PFSK-1 (cell line): Measurements from ENCODE around the gene MYORG.

Experiments used
- FOXP2 ChIP-seq: optimal IDR thresholded peaks from 2 replicates; pipeline ENCODE3; 2011; ENCODE audit warnings: borderline replicate concordance, control low read depth, inconsistent platforms; ENCODE audit not compliant: insufficient read depth; ENCODE audit errors: extremely low read length, extremely low read depth
- POLR2AphosphoS5 ChIP-seq: IDR thresholded peaks from 2 replicates; pipeline ENCODE4 v1.6.1; 2012; ENCODE audit warnings: low read depth, mild to moderate bottlenecking, control low read depth, low read length, moderate library complexity
- SIN3A ChIP-seq: IDR thresholded peaks from 2 replicates; pipeline ENCODE4 v1.6.1; 2012; ENCODE audit warnings: mild to moderate bottlenecking, low read length, moderate library complexity, borderline replicate concordance; ENCODE audit not compliant: insufficient read depth
- TAF1 ChIP-seq: IDR thresholded peaks from 2 replicates; pipeline ENCODE4 v1.6.1; 2012; ENCODE audit warnings: low read length, control low read depth, borderline replicate concordance; ENCODE audit not compliant: insufficient read depth
- TF ChIP-seq, protein P1 (sequence below), 2 experiments: IDR thresholded peaks; 2 replicates each; pipeline versions ENCODE4 v1.6.1 to v1.8.0; 2011 to 2012; ENCODE audit warnings: low read depth in 2 of 2, low read length in 2 of 2, control low read depth in 1 of 2, inconsistent platforms in 1 of 2, mild to moderate bottlenecking in 1 of 2, moderate library complexity in 1 of 2; ENCODE audit not compliant: insufficient read depth in 1 of 2

- TF ChIP-seq SIN3A (no peak), POLR2AphosphoS5 (no peak), TAF1 (no peak), FOXP2 (no peak)
- TF ChIP-seq, protein P1, sequence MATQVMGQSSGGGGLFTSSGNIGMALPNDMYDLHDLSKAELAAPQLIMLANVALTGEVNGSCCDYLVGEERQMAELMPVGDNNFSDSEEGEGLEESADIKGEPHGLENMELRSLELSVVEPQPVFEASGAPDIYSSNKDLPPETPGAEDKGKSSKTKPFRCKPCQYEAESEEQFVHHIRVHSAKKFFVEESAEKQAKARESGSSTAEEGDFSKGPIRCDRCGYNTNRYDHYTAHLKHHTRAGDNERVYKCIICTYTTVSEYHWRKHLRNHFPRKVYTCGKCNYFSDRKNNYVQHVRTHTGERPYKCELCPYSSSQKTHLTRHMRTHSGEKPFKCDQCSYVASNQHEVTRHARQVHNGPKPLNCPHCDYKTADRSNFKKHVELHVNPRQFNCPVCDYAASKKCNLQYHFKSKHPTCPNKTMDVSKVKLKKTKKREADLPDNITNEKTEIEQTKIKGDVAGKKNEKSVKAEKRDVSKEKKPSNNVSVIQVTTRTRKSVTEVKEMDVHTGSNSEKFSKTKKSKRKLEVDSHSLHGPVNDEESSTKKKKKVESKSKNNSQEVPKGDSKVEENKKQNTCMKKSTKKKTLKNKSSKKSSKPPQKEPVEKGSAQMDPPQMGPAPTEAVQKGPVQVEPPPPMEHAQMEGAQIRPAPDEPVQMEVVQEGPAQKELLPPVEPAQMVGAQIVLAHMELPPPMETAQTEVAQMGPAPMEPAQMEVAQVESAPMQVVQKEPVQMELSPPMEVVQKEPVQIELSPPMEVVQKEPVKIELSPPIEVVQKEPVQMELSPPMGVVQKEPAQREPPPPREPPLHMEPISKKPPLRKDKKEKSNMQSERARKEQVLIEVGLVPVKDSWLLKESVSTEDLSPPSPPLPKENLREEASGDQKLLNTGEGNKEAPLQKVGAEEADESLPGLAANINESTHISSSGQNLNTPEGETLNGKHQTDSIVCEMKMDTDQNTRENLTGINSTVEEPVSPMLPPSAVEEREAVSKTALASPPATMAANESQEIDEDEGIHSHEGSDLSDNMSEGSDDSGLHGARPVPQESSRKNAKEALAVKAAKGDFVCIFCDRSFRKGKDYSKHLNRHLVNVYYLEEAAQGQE (IDR thresholded peaks at IDR 0.05; ENCODE audit: insufficient read depth in 1 of 2, low read depth in 2 of 2, low read length in 2 of 2) = no peak
These were observed 9.0 kb upstream of the MYORG start for GRCh38 chr9:34385561-34386230.
